Measurements from ENCODE around the gene SCYGR5. TPM values are rescaled to one million over a fixed set of nuclear protein-coding genes. Genes with fewer than 3 reads are reported as not detected.

Gene SCYGR5
- total RNA-seq, 1 donor from 2014 or later, result not detected

DNA sequence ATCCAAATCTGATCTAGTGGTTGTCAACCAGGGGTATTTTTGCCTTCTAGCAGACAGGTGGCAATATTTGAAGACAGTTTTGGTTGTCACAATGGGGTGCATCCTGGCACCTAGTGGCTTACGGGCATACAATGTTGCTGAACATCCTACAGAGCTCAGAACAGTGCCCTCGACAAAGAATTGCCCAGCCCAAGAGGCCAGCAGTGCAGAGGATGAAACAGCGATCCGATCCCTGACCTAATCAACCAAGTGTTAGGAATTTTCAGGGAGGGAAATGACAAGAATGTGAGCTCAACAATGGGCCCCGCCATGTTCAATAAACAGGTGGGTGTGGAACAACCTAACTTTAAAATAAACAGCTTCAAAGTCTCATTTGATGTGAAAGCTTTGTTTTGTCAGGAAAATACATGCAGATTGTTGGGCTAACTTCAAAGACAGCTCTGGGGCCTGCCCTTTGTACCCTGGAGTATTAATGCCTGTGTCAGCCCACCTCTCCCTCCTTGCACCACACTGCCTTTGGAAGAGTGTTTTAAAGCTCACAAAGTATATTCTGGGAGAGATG is 22.5 kb upstream of the SCYGR5 start:
- TF ChIP-seq, protein P1, sequence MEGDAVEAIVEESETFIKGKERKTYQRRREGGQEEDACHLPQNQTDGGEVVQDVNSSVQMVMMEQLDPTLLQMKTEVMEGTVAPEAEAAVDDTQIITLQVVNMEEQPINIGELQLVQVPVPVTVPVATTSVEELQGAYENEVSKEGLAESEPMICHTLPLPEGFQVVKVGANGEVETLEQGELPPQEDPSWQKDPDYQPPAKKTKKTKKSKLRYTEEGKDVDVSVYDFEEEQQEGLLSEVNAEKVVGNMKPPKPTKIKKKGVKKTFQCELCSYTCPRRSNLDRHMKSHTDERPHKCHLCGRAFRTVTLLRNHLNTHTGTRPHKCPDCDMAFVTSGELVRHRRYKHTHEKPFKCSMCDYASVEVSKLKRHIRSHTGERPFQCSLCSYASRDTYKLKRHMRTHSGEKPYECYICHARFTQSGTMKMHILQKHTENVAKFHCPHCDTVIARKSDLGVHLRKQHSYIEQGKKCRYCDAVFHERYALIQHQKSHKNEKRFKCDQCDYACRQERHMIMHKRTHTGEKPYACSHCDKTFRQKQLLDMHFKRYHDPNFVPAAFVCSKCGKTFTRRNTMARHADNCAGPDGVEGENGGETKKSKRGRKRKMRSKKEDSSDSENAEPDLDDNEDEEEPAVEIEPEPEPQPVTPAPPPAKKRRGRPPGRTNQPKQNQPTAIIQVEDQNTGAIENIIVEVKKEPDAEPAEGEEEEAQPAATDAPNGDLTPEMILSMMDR (IDR thresholded peaks at IDR 0.05), result no peak
- H3K36me3 ChIP-seq, result no peaks in the 10 kb centered on the region
- no peaks in the 10 kb centered on the region for H3K27me3 ChIP-seq (ENCODE audit: low read depth)
- H3K27ac ChIP-seq, result no peak overlapping the region
- no peak for ATAC-seq
- intact Hi-C loops (cut with DNase I), result no loop called here
- no peak overlapping the region for H3K4me3 ChIP-seq
- no peaks in the 10 kb centered on the region for H3K4me1 ChIP-seq
- no peak for DNase-seq
- no peaks in the 10 kb centered on the region for H3K9me3 ChIP-seq

DNA sequence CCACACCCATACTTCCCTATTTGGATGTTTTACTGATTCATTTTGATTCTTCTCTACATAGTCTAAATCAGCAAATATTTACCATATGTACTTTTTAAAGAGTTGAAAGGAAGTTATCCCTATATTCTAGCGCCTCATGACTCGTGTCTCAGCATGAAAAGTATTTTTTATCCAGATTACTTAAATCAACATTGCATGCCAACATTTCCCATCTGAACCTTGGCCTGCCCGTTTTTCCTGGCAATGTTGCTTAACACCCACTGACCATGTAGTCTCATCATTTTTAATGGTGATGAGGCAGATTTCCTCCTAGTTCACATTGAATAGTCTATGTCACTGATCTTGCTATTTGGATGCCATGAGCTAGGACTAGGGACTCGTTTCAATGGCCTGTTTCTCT is 13.2 kb upstream of the SCYGR5 start:
- H3K4me3 ChIP-seq, result no peak overlapping the region
- no peaks in the 10 kb centered on the region for H3K27me3 ChIP-seq (ENCODE audit: low read depth)
- peaks cover 6% of the 10 kb centered on the region for H3K4me1 ChIP-seq
- TF ChIP-seq, protein P1 (IDR thresholded peaks at IDR 0.05), result no peak
- ATAC-seq (no peak), DNase-seq (no peak)
- H3K9me3 ChIP-seq, result no peaks in the 10 kb centered on the region
- intact Hi-C loops (cut with DNase I), result loop anchor here (5.0 kb wide), 1 partner anchor 114 kb away; no protein-coding TSS in a partner anchor
- no peak overlapping the region for H3K27ac ChIP-seq
- H3K36me3 ChIP-seq, result no peaks in the 10 kb centered on the region

DNA sequence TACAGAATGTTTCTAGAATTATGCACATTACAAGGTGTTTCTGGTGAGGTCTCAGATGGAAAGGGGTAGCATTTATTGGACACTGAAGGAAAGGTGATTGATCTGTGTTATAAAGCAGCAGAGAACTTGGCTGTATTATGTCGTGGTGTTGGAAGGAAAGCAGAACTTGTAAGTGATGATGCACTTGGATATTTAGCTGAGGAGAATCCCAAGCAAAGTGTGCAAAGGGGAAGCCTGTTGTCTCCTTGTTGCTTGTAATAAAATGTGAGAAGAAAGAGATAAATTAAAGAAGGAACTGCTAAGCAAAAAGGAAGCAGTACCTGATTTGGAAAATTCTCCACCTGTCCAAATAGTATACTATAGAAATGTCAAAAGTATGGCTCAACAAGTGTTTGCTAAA is 12.2 kb upstream of the SCYGR5 start:
- no peak for ATAC-seq
- TF ChIP-seq, protein P1 (IDR thresholded peaks at IDR 0.05), result no peak
- Histone ChIP-seq H3K9me3 (no peaks in the 10 kb centered on the region), H3K4me3 (no peak overlapping the region), H3K4me1 (peaks cover 6% of the 10 kb centered on the region), H3K36me3 (no peaks in the 10 kb centered on the region), H3K27me3 (ENCODE audit: low read depth) (no peaks in the 10 kb centered on the region), H3K27ac (no peak overlapping the region)
- DNase-seq, result no peak
- intact Hi-C loops (cut with DNase I), result loop anchor here (5.0 kb wide), 1 partner anchor 113 kb away; no protein-coding TSS in a partner anchor

DNA sequence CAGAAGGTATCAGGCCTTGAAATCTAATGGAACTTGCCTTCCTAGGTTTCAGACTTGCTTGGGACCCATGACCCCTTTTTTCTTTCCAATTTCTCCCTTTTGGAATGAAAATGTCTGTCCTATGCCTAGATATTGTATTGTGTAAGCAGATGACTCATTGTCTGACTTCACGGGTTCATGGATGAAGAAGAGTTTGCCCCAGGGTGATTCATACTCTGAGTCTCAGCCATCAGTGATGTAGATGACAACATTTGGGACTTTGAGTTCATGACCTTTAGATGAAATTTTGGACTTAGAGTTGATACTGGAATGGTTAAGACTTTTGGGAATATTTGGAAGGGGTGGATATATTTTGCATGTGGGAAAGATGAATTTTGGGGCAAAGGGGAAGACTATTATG is 11.2 kb upstream of the SCYGR5 start:
- no peaks in the 10 kb centered on the region for H3K9me3 ChIP-seq
- TF ChIP-seq, protein P1 (IDR thresholded peaks at IDR 0.05), result no peak
- intact Hi-C loops (cut with DNase I), result no loop called here
- no peaks in the 10 kb centered on the region for H3K27me3 ChIP-seq (ENCODE audit: low read depth)
- H3K4me3 ChIP-seq, result no peak overlapping the region
- DNase-seq (no peak), ATAC-seq (peak; percentile 48 to 64)
- no peak overlapping the region for H3K27ac ChIP-seq
- peaks cover 6% of the 10 kb centered on the region for H3K4me1 ChIP-seq
- no peaks in the 10 kb centered on the region for H3K36me3 ChIP-seq

DNA sequence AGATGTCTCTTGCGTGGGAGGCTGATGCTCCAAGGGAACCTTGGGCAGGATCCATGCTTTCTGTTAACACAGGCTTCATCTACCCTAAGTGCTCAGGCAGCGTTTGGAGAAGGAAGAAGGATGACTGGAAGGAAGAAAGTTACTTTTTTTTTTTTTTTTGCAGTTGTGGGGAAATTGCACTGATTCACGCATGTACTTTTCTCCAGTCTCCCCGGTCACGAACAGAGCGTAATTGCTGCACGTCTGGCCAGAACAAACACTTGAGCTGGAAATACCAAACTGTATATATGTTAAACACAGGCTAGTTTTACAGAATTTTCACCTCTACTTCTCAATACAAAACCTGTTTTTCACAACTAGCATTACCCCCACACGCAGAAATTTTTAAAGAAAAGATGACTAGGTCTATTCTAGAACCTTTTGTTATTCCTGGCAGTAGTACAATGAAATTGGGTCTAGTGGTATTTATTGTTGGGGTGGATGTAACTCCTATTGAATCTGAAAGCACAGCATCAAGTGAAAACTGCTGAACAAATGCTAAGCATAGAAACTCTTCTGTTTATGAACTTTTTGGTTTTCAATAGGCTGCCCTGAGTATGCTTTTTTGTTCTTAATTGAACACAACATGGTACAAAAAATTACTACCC is 9.3 kb upstream of the SCYGR5 start:
- Histone ChIP-seq H3K4me1 (peaks cover 6% of the 10 kb centered on the region), H3K27ac (no peak overlapping the region), H3K27me3 (ENCODE audit: low read depth) (no peaks in the 10 kb centered on the region), H3K4me3 (no peak overlapping the region), H3K36me3 (no peaks in the 10 kb centered on the region), H3K9me3 (no peaks in the 10 kb centered on the region)
- ATAC-seq (peak in 1 of 2 donors; percentile 68), DNase-seq (no peak)
- TF ChIP-seq, protein P1 (IDR thresholded peaks at IDR 0.05), result no peak
- intact Hi-C loops (cut with DNase I), result no loop called here
